SK-N-MC (cell line): ENCODE measurements around the gene TIPIN.

Source experiments
- EZH2 ChIP-seq: fragments of 200-600 bp; sonication (generic); IDR thresholded peaks from one replicate; pipeline ENCODE4 v1.6.1; 2017; ENCODE audit warnings: antibody characterized with exemption
- FOXP2 ChIP-seq: optimal IDR thresholded peaks from 2 replicates; pipeline ENCODE3; 2011; ENCODE audit warnings: mild to moderate bottlenecking, moderate library complexity; ENCODE audit not compliant: insufficient read depth; ENCODE audit errors: extremely low read length, control extremely low read depth
- POLR2AphosphoS5 ChIP-seq: IDR thresholded peaks from 2 replicates; pipeline ENCODE4 v1.6.1; 2012; ENCODE audit warnings: mild to moderate bottlenecking, low read depth, low read length, borderline replicate concordance

- no peak for TF ChIP-seq EZH2
- no peak for TF ChIP-seq POLR2AphosphoS5
- TF ChIP-seq FOXP2: no peak
Measured at GRCh38 chr15:66309828-66310227, 46.7 kb downstream of the TIPIN start.
